NCI-H446 (cell line): Measurements from ENCODE around the gene TFAP2C.

ENCODE experiments used
- DNase-seq, 2 experiments: peaks; one replicate each; lab custom pipeline; 2025; lab: John Stamatoyannopoulos, UW

TFAP2C gene

DNA sequence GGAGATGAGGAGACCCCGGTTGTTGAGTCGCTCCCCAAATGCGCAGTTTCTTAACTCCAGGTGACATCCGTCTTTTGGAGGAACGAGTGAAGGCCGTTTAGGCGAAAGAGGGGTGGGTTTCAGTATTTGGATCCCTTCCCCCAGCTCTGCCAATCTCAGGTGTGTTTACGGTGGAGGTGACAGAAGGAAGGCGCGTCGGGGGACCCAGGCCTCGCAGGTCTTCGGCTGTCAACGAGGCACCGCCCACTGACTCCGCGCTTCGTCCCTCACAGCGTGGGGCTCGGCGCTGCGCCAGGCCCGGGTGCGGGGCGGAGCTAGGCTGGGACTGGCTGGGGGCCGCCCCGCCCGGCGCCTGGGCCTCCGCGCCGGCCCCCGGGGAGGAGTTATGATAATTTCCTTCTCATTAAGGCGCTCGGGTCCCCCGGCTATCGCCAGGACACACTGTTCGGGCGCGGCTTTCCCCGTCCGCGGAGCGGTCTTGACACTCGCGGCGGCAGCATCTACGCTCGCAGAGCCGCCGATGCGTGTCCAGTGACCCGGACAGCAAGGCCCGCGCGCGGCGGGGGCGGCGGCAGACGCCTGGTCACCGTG is at the start of gene TFAP2C:
TSS of gene TFAP2C (plus strand) at position 434 of the 591 bp plus-strand sequence. CDS start 239 bp downstream, outside the sequence.
- no peak for DNase-seq

DNA sequence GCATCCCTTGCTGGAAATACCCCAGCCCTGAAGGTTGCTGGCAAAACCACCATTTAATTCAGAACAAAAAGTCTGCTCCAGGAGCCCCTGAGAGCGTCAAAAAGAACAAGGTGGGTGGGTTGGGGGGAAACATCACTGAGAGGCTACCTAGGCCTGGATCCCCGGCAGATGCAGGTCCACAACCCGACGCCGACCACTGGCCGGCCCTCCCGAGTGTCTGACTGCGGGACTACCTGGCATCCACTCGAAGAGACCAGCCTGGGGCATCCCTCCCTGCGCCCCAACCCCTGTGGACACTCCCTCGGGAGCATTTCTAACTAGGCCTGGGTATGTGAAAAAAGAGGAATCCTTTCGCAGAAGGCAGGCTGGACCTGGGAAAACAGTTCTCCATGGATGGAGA is 48.9 kb upstream of the TFAP2C start:
- DNase-seq: no peak

DNA sequence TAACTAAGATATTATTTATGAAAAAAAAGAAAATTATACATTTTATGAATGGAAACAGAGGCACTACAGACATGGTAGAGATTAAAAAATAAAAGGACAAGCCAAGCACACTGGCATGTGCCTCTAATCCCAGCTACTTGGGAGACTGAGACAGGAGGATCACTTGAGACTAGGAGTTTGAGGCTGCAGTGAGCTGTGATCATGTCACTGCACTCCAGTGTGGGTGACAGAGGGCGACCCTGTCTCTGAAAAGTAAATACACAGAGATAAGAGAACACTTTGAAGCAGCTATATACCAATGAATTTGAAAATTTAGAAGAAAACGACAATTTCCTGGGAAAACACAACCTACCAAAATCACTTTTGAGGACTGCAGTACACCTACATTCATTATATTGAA is 47.4 kb upstream of the TFAP2C start:
- no peak for DNase-seq

DNA sequence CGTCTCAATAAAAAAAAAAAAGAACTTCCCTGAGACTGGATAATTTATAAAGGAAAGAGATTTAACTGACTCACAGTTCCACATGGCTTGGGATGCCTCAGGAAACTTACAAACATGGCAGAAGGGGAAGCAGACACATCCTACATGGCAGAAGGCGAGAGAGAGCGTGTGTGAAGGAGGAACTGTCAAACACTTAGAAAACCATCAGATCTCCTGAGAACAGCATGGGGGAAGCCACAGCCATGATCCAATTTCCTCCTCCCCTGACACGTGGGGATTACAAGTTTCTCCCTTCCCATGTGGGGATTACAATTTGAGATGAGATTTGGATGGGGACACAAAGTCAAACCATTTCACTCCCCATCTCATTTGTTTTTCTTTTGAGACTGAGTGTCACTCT is 46.6 kb upstream of the TFAP2C start:
- no peak for DNase-seq

DNA sequence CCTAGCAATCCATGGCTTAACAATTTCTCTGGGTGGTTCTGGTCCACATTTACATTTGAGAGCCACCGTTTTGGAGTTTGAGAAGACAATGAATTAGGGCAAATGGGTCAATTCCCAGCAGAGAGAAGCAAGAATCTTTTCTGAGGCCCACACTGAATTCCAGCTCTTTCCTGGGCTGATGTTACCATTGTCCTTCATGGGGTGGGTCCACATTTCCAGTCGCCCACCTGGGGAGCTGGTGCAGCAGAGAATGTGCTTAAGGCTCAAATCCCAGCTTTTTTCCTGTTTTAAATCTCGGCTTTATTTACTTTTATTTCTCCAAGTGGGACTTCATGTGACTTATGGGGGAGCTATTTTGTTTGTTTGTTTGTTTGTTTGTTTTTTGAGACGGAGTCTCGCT is 44.2 kb upstream of the TFAP2C start:
- DNase-seq: no peak

DNA sequence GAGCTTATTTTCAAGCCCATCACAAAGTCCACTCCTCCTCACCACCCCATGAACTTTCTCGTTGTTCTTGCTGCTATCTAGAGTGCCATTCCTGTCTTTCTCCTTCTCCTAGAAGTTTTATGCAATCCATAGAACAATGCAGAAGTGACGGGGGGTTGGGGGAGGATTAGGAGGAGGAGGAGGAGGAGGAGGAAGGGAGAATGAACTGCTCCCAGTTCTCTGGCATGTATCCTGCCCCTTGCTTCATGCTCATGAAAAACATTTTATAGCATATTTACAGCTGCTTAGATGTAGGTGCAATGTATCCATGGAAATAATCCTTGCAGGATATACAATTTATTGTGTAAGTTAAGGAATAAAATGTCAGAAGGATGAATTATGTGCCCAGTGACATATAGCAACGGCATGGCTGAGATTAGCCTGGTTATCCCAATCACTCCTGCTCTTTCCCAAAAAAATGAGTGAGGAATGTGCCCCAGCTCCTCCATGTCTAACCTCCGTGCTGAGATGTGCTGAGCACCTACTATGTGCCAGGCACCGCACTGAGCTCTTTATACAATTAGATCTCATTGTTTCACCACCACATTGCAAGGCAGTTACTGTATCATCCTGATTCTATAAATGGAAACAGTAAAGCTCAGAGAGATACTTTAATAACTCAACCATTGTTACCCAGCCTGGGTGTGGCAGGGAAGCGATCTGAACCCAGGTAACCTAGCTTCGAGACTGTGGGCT is 41.6 kb upstream of the TFAP2C start:
- no peak for DNase-seq

DNA sequence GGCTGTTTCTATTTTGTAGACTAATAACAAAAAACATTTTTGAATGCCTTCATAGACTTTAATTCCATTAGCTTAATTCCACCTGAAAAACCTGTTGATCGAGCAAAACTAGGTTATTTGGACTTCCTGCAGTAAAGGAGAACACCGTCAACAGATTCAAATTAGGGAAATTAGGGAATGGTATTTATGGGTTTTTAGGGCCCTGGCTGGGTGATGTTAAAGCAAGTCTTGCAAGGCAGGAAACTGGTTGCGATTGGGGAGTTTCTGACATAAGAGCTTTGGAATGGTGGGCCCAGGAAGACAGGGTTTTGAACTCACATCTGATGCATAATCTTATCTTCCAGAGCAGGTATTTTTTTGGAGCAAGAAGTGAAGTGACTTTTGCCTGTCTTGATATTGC is 40.1 kb upstream of the TFAP2C start:
- DNase-seq: no peak

DNA sequence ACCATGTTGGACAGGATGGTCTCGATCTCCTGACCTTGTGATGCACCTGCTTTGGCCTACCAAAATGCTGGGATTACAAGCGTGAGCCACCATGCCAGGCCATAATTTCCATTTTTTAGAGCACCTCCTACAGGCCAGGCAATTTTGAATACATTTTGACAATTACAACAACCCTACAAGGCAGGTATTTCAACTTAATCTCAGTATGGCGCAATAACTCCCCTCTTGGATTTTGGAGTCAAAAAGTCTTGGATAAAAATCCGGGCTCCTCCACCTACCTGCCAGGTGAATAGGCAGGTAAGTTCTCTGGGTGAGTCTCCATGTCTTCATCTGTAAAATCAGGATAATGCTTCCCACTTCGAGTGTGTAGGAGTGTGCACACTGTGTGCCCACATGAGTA is 39.5 kb upstream of the TFAP2C start:
- DNase-seq: no peak

DNA sequence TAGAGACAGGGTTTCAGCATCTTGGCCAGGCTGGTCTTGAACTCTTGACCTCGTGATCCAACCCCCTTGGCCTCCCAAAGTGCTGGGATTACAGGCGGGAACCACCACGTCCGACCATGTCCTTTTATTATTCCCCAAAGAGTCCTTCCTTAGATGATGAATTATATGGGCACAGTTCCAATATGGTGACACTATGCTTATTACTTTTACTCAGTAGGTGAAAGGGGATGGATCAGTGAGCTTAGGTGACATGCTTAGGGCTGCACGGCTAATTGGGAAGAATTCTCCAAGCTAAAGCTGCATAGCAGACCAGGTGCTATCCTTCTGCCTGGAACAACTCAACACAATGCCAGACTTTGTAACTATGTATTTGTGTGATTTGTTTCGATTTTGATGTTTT is 38.2 kb upstream of the TFAP2C start:
- no peak for DNase-seq

DNA sequence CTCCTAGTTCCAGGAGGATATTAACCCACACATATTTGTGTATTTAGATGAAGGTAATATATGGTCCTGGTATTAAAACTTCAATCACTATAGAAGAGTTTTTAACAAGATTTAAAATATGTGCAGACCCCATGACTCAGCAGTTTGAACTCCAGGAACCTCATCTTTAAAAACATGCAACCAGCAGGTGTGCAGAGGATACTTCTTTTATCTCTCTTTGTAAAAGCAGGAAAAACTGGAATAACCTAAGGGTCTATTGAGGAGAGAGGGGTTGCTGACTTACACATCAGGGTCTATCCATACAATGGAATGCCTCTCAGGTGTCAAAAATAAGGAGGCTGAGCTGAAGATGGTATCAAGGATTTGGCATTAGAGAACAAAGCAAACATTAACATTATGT is 36.9 kb upstream of the TFAP2C start:
- DNase-seq: no peak

DNA sequence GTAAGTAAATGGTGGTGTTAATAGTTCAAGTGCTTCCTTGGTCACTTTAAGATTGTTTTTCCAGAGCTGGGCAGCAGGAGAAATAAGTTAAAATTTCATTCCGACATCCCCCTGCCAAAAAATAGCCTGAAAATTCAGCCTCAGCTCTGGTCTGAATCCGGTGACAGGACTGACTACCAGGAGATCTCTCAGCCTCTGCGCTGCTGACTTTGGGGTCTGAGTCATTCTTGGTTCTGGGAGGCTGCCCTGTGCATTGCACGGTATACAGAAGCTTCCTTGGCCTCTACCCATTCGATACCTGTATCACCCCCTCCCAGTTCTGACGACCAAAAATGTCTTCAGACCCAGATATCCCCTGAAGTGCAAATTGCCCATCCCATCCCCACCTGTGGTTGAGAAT is 36.3 kb upstream of the TFAP2C start:
- no peak for DNase-seq

DNA sequence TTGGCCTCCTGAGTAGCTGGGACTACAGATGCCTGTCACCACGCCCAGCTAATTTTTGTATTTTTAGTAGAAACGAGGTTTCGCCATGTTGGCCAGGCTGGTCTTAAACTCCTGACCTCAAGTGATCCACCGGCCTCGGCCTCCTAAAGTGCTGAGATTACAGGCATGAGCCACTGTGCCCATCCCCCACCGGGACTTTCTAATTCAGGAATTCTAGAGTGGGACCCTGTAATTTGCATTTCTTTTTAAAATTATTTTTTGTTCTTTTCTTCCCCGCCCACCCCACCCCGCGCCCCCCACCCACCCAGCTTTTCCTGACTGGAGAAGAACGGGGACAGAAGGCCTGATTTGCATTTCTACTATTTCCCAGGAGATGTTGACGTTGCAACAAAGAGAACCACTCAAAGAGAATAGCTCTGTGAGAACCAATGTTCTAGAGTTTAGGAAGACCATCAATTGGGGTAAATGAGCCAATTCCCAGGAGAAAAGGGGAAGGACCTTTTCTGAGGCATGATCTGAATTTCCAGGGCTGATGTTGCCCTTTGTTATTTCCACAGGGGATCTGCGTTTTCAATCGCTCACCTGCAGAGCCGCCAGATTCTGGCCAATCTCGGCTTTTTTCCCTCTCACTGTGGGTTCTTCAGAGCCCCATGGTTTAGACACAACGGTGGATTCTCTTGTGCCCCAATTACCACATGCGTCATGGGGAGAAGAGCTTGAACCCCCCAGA is 33.2 kb upstream of the TFAP2C start:
- DNase-seq: no peak

DNA sequence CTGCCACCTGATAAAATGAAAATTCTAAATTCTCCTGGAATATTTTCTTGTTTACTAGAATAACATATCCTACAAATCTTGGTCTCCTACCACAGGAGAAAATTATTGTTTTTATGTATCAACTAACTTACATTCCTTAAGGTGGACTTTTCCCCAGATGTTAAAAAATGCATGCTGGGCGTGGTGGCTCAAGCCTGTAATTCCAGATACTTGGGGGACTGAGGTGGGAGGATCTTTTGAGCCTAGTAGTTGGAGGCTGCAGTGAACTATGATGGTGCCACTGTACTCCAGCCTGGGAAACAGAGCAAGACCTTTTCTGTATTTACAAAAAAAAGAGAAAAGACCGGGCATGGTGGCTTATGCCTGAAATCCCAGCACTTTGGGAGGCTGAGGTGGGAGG is 27.9 kb upstream of the TFAP2C start:
- DNase-seq: no peak

DNA sequence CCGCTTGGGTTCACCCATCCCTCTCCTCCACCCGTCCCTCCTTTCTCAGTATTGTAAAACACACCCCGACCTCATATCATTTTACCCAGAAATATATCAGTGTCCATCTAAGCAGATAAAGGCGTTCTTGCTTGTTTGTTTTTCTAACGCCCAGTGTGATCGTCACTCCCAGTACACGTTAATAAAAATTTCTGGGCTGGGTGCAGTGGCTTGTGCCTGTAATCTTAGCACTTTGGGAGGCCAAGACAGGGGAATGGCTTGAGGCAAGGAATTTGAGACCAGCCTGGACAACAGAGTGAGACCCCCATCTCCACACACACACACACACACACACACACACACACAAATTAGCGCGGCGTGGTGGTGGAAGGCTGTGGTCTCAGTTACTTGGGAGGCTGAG is 24.4 kb upstream of the TFAP2C start:
- no peak for DNase-seq

DNA sequence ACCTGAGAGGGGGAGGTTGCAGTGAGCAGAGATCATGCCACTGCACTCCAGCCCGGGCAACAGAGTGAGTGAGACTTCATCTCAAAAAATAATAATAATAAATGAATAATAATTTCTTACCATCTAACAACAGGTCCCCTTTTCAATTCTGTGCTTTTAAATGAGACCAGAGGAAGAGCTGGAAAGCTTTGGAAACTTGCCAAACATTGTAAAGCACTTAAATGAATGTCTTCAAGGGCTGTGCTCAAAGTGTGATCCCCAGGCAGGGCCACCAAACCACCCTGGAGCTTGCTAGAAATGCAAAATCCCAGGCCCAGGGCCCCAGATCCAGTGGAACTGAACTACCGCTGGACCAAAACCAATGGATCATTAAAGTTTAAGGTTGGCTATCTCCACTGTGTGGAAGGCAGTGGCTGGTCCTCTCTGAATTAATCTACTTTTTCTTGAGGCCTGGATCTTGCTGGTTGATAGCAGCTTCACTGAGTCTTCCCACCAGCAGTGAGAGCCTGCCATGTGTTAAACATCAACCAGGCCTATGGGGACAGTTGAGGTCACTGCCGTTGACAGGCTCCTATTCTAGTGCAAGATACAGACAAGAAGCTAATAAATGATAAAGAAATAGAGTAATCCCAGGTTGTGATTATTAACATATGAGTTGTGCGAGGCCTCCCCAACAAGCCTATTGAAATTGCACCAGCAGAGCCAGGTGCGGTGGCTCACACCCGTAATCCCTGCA is 23.7 kb upstream of the TFAP2C start:
- DNase-seq: no peak

DNA sequence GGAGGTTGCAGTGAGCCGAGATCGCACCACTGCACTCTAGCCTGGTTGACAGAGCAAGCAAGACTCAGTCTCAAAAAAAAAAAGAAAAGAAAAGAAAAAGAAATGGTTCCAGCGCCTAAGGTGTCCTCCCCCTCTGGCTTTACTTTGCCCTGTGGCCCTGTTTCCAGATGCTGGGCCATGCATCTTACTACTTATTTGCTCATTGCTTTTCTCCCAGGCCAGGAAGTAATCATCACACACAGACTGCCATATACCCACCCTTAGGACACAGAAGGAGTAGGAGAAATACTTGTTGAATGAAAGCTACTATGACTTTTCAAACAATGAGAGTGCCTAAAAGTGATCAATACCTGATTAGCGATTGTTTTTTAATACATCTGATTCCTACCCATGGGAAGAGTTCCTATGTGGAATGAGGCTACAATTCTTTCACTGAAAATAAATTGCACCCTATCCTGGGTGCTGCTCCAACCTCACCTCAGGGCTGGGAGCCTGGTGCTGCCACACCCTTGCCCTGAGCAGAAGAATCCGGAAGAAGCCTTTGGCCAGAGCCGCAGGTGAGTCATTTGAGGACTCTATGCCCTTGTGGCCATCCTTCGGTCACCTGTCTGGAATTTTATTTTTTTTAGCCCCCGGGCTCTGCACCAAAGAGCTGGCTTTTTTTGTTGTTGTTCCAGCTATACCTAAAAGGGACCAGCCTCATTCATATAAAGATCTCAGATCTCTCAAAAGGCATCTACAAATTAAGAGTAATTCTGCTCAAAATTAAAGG is 22.7 kb upstream of the TFAP2C start:
- no peak for DNase-seq

DNA sequence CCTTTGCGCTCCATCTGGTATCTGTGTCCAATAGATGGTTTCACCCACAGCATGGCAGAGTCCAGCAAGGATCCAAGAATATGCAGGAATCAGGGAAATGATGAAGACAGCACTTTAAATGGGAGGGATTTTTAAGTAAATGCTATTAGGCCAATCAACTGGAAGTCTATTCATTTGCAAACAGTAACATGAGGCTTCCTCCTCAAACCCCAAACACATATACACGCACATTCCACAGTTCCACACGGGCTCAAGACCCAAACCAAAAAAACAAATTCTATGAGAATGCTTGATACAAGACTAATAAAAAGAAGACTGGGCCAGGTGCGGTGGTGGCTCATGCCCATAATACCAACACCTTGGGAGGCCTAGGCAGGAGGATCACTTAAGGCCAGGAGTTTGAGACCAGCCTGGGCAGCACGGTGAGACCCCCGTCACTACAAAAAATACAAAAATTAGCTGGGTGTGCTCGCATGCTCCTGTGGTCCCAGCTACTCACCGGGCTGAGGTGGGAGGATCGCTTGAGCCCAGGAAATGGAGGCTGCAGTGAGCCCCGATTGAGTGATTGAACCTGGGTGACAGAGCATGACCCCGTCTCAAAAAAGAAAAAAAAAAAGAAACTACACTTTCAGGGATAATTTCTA is 21.9 kb upstream of the TFAP2C start:
- DNase-seq: no peak

DNA sequence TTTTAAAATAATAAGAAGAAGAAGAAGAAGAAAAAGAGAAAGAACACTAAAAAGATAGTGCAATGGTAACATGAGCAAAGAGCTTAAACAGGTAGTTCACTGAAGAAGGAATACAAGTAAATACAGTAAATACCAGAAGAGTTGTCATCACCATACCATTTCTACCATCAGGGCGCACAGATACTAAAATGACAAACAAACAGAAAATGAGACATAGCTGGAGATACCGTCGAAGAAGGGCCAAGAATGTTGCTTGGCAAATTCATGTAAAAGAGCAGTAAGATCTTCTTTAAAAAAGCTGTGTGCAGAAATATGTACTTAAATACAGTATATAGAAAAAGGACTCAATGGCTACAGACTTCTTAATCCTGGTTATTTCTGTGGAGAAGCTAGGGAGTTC is 20.7 kb upstream of the TFAP2C start:
- no peak for DNase-seq

DNA sequence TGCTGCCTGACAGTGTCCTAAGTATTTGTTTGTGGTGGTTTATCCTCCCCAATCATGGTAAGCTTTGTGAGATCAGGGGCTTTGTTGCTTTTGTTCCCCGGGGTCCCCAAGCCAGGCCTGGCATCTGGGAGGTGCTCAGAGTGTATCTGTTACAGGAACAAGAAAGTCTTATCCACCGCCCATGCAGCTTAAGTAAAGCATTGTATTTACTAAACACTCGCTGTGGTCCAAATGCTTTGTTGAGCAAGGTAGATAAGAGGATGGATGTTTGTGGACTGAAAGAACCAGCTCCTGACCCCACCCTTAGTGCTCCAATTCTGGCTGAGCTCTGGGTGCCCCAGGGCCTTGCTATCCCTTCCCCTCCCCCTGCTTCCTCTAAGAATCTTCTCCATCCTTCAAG is 19.8 kb upstream of the TFAP2C start:
- no peak for DNase-seq

DNA sequence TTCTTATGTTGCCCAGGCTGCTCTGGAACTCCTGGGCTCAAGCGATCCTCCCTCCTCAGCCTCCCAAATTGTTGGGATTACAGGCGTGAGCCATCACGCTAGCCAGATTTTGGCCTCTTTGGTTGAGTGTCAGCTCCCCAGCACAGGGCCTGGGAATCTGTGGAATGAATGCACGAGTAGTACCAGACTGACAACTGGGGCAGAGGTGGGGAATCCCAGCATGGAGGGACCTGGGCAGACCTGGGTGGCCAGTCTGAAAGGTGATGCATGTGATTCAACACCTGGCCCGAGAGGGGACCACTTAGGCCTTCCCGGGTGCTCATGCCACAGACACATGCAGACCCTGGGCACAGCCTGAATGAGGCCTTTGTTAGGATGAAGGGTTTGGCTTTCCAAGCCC is 19.0 kb upstream of the TFAP2C start:
- no peak for DNase-seq

DNA sequence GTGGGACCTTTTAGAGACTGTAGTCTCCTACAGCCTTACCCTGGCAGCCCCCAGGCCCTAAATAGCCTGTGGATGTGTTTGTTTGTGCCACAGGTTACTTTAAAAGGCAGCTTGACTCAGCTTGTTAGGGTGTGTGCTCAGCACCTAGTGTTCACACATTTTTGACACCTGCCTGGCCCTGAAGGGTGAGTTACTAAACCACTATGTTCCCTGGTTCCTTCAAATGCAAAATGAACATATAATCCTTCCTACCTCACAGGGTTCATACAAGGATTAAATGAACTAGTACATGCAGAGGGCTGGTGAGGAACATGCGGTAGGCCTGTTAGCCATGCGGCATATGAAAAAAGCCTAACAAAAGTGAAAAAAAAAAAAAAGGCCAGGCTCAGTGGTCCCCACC is 14.9 kb upstream of the TFAP2C start:
- DNase-seq: no peak
